Neural crest cell (in vitro differentiated cells): Measurements from ENCODE around the gene ZFYVE26. TPM values are rescaled to one million over a fixed set of nuclear protein-coding genes. Genes with fewer than 3 reads are reported as not detected.
A peak's percentile ranks its signal among the peaks of the same experiment; 100 is the strongest.

Experiments used
- DNase-seq: peaks from one replicate; pipeline ENCODE4 v3.0.0; 2021; ENCODE audit warnings: low read depth, mixed read lengths, low spot score
- H3K27ac Mint-ChIP-seq: one replicate; pipeline ENCODE4 v1.8.0; 2021; ENCODE audit warnings: mild to moderate bottlenecking, mixed read lengths; ENCODE audit not compliant: unreplicated experiment
- H3K27me3 Mint-ChIP-seq: 2 replicates; pipeline ENCODE4 v1.8.0; 2021; ENCODE audit warnings: low read depth, mild to moderate bottlenecking, mixed read lengths
- H3K36me3 Mint-ChIP-seq: 2 replicates; pipeline ENCODE4 v1.8.0; 2021; ENCODE audit warnings: low read depth, mild to moderate bottlenecking, mixed read lengths
- H3K4me1 Mint-ChIP-seq: 2 replicates; pipeline ENCODE4 v1.8.0; 2021; ENCODE audit warnings: mixed read lengths
- H3K4me3 Mint-ChIP-seq: one replicate; pipeline ENCODE4 v1.8.0; 2021; ENCODE audit warnings: mild to moderate bottlenecking, mixed read lengths
- H3K9me3 Mint-ChIP-seq: 2 replicates; pipeline ENCODE4 v1.8.0; 2021; ENCODE audit warnings: mixed read lengths
- CTCF ChIP-seq: fragments of 200-600 bp; sonication (generic); conservative IDR thresholded peaks from 2 replicates; pipeline ENCODE4 v1.5.0; 2021; ENCODE audit warnings: antibody characterized with exemption, mild to moderate bottlenecking
- total RNA-seq: library from RNA; stranded (reverse); gene quantifications from 2 replicates; pipeline ENCODE4 v1.2.1, GENCODE V29; 2021

The ZFYVE26 gene
- total RNA-seq, 1 donor from 2014 or later: 24.3 TPM

GRCh38 chr14:67736771-67737170 is 79.6 kb downstream of the ZFYVE26 start:
- peaks cover 2% of the 10 kb centered on the region for H3K27me3 Mint-ChIP-seq
- H3K36me3 Mint-ChIP-seq: no peaks in the 10 kb centered on the region
- no peak for TF ChIP-seq CTCF
- DNase-seq: no peak
- H3K27ac Mint-ChIP-seq: no peak overlapping the region
- H3K4me1 Mint-ChIP-seq: no peaks in the 10 kb centered on the region
- H3K9me3 Mint-ChIP-seq: peaks cover 3% of the 10 kb centered on the region
- H3K4me3 Mint-ChIP-seq: no peak overlapping the region

- Mint-ChIP-seq H3K9me3 (peaks cover 3% of the 10 kb centered on the region), H3K4me1 (no peaks in the 10 kb centered on the region), H3K4me3 (no peak overlapping the region), H3K27me3 (no peaks in the 10 kb centered on the region), H3K27ac (peak overlapping the region; percentile 74), H3K36me3 (no peaks in the 10 kb centered on the region)
- no peak for DNase-seq
- no peak for TF ChIP-seq CTCF
Measured at GRCh38 chr14:67735336-67736147, 80.8 kb downstream of the ZFYVE26 start.

DNA sequence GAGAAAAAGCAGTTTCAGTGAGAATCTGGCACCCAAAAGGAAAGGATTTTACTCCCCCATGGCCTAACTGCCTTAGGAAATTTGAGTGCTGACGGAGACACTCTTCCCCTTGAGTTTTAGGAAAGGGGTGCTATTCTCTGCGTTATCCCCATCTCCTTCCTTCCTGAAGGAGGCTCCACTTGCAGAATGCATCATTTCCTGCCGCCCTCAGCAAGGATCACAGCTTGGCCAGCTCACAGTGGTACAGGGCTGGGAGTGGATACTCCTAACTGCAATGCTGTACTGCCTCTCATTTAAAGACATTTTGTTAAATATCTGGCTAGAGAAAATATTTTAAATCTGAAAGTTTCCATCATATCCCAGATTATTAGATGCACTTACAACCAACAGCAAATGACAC is 81.7 kb downstream of the ZFYVE26 start:
- no peak overlapping the region for H3K4me3 Mint-ChIP-seq
- no peaks in the 10 kb centered on the region for H3K36me3 Mint-ChIP-seq
- no peak overlapping the region for H3K27ac Mint-ChIP-seq
- H3K9me3 Mint-ChIP-seq: peaks cover 3% of the 10 kb centered on the region
- no peak for DNase-seq
- peaks cover 4% of the 10 kb centered on the region for H3K4me1 Mint-ChIP-seq
- H3K27me3 Mint-ChIP-seq: peaks cover 3% of the 10 kb centered on the region
- no peak for TF ChIP-seq CTCF

DNA sequence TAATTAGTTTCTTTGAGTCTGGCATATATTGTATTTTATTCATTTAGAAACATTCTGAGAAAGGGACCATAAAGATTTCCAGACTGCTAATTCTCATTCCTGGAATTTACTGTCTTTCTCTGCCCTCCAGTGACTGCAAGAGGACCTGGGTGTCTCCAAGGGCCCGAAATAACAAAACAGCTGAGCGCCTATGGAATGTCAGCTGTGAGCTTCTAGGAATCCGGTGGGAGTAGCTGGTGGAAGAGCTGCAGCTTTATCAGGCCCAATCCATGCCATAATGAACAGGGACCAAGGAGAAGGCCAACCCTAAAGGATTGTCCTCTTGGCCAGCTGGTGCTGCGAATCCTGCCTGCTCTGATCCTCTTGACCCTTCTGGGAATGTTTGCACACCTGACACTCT is 82.8 kb downstream of the ZFYVE26 start:
- Mint-ChIP-seq H3K9me3 (peaks cover 3% of the 10 kb centered on the region), H3K27me3 (peaks cover 4% of the 10 kb centered on the region), H3K4me1 (peaks cover 13% of the 10 kb centered on the region), H3K4me3 (no peak overlapping the region), H3K27ac (no peak overlapping the region), H3K36me3 (no peaks in the 10 kb centered on the region)
- no peak for DNase-seq
- no peak for TF ChIP-seq CTCF

- no peak for DNase-seq
- H3K4me3 Mint-ChIP-seq: no peak overlapping the region
- H3K9me3 Mint-ChIP-seq: peaks cover 2% of the 10 kb centered on the region
- H3K36me3 Mint-ChIP-seq: no peaks in the 10 kb centered on the region
- no peak overlapping the region for H3K27ac Mint-ChIP-seq
- H3K27me3 Mint-ChIP-seq: peaks cover 6% of the 10 kb centered on the region
- no peak for TF ChIP-seq CTCF
- H3K4me1 Mint-ChIP-seq: peaks cover 14% of the 10 kb centered on the region
Measured at GRCh38 chr14:67729072-67729885, 87.1 kb downstream of the ZFYVE26 start.
